Astrocyte (in vitro differentiated cells and primary cell): ENCODE results near the gene FADS3. TPM values are rescaled to one million over a fixed set of nuclear protein-coding genes. Genes with fewer than 3 reads are reported as not detected.

Source experiments
- DNase-seq: peaks from one replicate; pipeline ENCODE4 v3.0.0-alpha.2; 2010; ENCODE audit warnings: low read depth
- FAIRE-seq: peaks from 2 replicates; lab custom pipeline; 2011; peaks lifted over from hg19 to GRCh38; lab: Jason Lieb, UNC
- H2AFZ ChIP-seq: 2 replicates; pipeline ENCODE4 v1.6.0; 2012; ENCODE audit warnings: low read depth, low read length, inconsistent platforms
- H3K27ac ChIP-seq: 2 replicates; pipeline ENCODE4 v1.5.1; 2011; ENCODE audit warnings: low read depth, low read length, inconsistent platforms
- H3K27me3 ChIP-seq: 2 replicates; pipeline ENCODE4 v1.6.0; 2011; ENCODE audit warnings: low read length, inconsistent platforms; ENCODE audit not compliant: insufficient read depth
- H3K36me3 ChIP-seq: 2 replicates; pipeline ENCODE4 v1.5.1; 2011; ENCODE audit warnings: low read length, inconsistent platforms; ENCODE audit not compliant: insufficient read depth
- H3K4me1 ChIP-seq: 2 replicates; pipeline ENCODE4 v1.5.1; 2011; ENCODE audit warnings: low read length, inconsistent platforms; ENCODE audit not compliant: insufficient read depth
- H3K4me2 ChIP-seq: 2 replicates; pipeline ENCODE4 v1.6.0; 2012; ENCODE audit warnings: low read length, inconsistent platforms
- H3K4me3 ChIP-seq: 2 replicates; pipeline ENCODE4 v1.5.1; 2011; ENCODE audit warnings: low read depth, mild to moderate bottlenecking, low read length, inconsistent platforms; ENCODE audit not compliant: insufficient read depth
- H3K79me2 ChIP-seq: 2 replicates; pipeline ENCODE4 v1.6.0; 2012; ENCODE audit warnings: mild to moderate bottlenecking, low read length, inconsistent platforms; ENCODE audit not compliant: insufficient read depth
- H3K9ac ChIP-seq: 2 replicates; pipeline ENCODE4 v1.6.0; 2012; ENCODE audit warnings: mild to moderate bottlenecking, low read length, inconsistent platforms
- H3K9me3 ChIP-seq: 2 replicates; pipeline ENCODE4 v1.5.1; 2012; ENCODE audit warnings: low read depth, mild to moderate bottlenecking, low read length, inconsistent platforms; ENCODE audit not compliant: insufficient read depth
- H4K20me1 ChIP-seq: 2 replicates; pipeline ENCODE4 v1.6.0; 2012; ENCODE audit warnings: low read length, inconsistent platforms; ENCODE audit not compliant: insufficient read depth
- H3K27ac Mint-ChIP-seq: one replicate; pipeline ENCODE4 v1.8.0; 2021; ENCODE audit warnings: mild to moderate bottlenecking, mixed read lengths; ENCODE audit not compliant: unreplicated experiment
- H3K27me3 Mint-ChIP-seq: one replicate; pipeline ENCODE4 v1.8.0; 2021; ENCODE audit warnings: low read depth, mixed read lengths; ENCODE audit not compliant: unreplicated experiment
- H3K36me3 Mint-ChIP-seq: one replicate; pipeline ENCODE4 v1.8.0; 2021; ENCODE audit warnings: low read depth, mixed read lengths; ENCODE audit not compliant: unreplicated experiment
- H3K4me1 Mint-ChIP-seq: one replicate; pipeline ENCODE4 v1.8.0; 2021; ENCODE audit warnings: low read depth, mixed read lengths; ENCODE audit not compliant: unreplicated experiment
- H3K4me3 Mint-ChIP-seq: one replicate; pipeline ENCODE4 v1.8.0; 2021; ENCODE audit warnings: mild to moderate bottlenecking, moderate library complexity, mixed read lengths; ENCODE audit not compliant: unreplicated experiment
- H3K9me3 Mint-ChIP-seq: one replicate; pipeline ENCODE4 v1.8.0; 2021; ENCODE audit warnings: mild to moderate bottlenecking, mixed read lengths; ENCODE audit not compliant: unreplicated experiment
- CTCF ChIP-seq: IDR thresholded peaks from 2 replicates; pipeline ENCODE4 v1.5.1; 2011; ENCODE audit warnings: low read depth, mild to moderate bottlenecking, inconsistent platforms, low read length, moderate library complexity; ENCODE audit not compliant: insufficient read depth
- EZH2 ChIP-seq: IDR thresholded peaks from 2 replicates; pipeline ENCODE4 v1.6.1; 2012; ENCODE audit warnings: mild to moderate bottlenecking, low read length, inconsistent platforms; ENCODE audit not compliant: insufficient read depth
- total RNA-seq: library from RNA; stranded (reverse); gene quantifications from 2 replicates; pipeline ENCODE4 v1.2.1, GENCODE V29; 2021

The FADS3 gene
- total RNA-seq, 1 donor from 2014 or later = 59.1 TPM

- H3K36me3 ChIP-seq = no peaks in the 10 kb centered on the region
- peaks cover 7% of the 10 kb centered on the region for H3K36me3 Mint-ChIP-seq
- no peaks in the 10 kb centered on the region for H3K27me3 ChIP-seq
- H3K4me3 Mint-ChIP-seq = no peak overlapping the region
- peaks cover 9% of the 10 kb centered on the region for H3K4me1 ChIP-seq
- peaks cover 7% of the 10 kb centered on the region for H4K20me1 ChIP-seq
- H2AFZ ChIP-seq = no peak overlapping the region
- H3K9ac ChIP-seq = no peak overlapping the region
- H3K4me3 ChIP-seq = no peak overlapping the region
- H3K27ac ChIP-seq = no peak overlapping the region
- H3K9me3 ChIP-seq = no peaks in the 10 kb centered on the region
- FAIRE-seq (no peak), DNase-seq (no peak)
- H3K4me1 Mint-ChIP-seq = peaks cover 3% of the 10 kb centered on the region
- H3K79me2 ChIP-seq = no peaks in the 10 kb centered on the region
- no peak for TF ChIP-seq CTCF
- no peak for TF ChIP-seq EZH2
- peaks cover 5% of the 10 kb centered on the region for H3K27me3 Mint-ChIP-seq
- H3K9me3 Mint-ChIP-seq = no peaks in the 10 kb centered on the region
- no peak overlapping the region for H3K27ac Mint-ChIP-seq
- no peak overlapping the region for H3K4me2 ChIP-seq
Measured at GRCh38 chr11:61868571-61869428, 22.5 kb downstream of the FADS3 start.

- no peak overlapping the region for H3K27ac Mint-ChIP-seq
- no peak for DNase-seq
- Histone ChIP-seq H3K9me3 (no peaks in the 10 kb centered on the region), H4K20me1 (peaks cover 7% of the 10 kb centered on the region), H3K27me3 (no peaks in the 10 kb centered on the region), H3K27ac (no peak overlapping the region), H3K4me3 (no peak overlapping the region), H3K4me1 (peaks cover 9% of the 10 kb centered on the region), H3K79me2 (no peaks in the 10 kb centered on the region), H3K9ac (no peak overlapping the region), H2AFZ (no peak overlapping the region), H3K4me2 (no peak overlapping the region), H3K36me3 (no peaks in the 10 kb centered on the region)
- TF ChIP-seq CTCF (no peak), EZH2 (no peak)
- H3K4me3 Mint-ChIP-seq = no peak overlapping the region
- FAIRE-seq = no peak
- no peaks in the 10 kb centered on the region for H3K27me3 Mint-ChIP-seq
- peaks cover 7% of the 10 kb centered on the region for H3K36me3 Mint-ChIP-seq
- peaks cover 3% of the 10 kb centered on the region for H3K4me1 Mint-ChIP-seq
- H3K9me3 Mint-ChIP-seq = no peaks in the 10 kb centered on the region
Measured at GRCh38 chr11:61866958-61867343, 24.4 kb downstream of the FADS3 start.
